NCI-H510A treated with DMSO at 0.1 percent for 48 hours (cell line): ENCODE measurements around the gene DLG2.
A peak's percentile ranks its signal among the peaks of the same experiment; 100 is the strongest.
"Not testable (repeated sequence)": the region's sequence is repeated elsewhere in the genome, so short reads cannot be mapped to it uniquely, and the experiment has no call there.

ENCODE experiments used
- DNase-seq: peaks from one replicate; lab custom pipeline; 2025; lab: John Stamatoyannopoulos, UW

The DLG2 gene

GRCh38 chr11:84901991-84902390, 725.2 kb downstream of the DLG2 start:
- no peak for DNase-seq

DNA sequence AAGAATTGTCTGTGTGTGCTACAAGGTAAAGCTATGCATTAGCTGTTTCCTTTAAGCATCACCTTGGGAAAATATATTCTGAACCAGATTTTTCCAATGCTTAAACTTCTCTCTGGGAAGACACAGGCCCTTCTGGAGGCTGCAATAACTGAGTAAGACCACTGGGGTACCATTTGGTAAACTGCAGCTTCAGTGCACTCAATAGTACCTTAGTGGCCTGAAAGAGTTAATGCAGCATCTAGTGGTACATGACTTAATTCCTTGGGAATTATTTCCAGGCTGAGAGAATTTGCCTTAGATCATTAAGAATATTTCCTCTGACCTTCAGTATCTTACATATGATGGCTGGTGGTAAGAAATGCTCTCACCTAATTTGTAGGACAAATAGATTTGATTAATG, 727.4 kb downstream of the DLG2 start:
- DNase-seq: no peak

DNA sequence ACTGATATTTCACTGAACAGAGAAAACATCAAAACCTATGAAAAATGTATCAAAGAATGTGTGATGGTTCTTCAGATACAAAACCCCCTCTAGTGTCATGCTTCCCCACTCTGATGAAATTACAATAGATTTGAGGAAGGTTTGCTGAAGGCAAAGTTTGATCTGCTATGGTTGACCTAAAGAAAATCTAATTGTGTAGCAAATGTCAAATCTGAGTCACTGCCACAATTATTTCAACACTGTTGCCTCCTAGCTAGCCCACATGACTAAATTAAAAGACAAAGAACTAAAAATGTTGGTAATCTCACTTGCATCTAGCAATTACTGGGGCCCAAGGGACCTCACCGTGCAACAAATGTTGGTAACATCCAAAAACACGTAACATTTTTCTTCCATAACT, 728.0 kb downstream of the DLG2 start:
- DNase-seq: no peak

- DNase-seq: no peak
Observed at GRCh38 chr11:84894666-84895065, 732.5 kb downstream of the DLG2 start.

DNA sequence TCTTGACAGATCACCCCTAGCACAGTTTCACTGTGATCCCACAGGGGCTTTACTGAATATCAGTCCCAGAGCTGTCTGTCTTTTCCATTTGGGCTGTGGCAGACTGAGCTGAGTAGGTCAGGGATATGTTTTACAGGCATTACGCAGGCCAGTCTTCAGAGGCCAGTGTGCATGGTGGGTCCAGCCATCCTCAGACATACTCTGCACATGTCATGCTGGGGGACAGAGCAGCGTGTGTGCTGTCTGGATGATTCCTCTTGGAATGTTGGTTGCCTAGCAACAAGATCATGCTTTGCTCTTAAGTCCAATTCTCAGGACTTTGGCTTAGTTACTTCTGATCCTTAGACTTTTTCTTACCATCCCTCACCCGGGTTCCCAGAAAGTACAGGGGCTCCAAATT, 736.5 kb downstream of the DLG2 start:
- no peak for DNase-seq

DNA sequence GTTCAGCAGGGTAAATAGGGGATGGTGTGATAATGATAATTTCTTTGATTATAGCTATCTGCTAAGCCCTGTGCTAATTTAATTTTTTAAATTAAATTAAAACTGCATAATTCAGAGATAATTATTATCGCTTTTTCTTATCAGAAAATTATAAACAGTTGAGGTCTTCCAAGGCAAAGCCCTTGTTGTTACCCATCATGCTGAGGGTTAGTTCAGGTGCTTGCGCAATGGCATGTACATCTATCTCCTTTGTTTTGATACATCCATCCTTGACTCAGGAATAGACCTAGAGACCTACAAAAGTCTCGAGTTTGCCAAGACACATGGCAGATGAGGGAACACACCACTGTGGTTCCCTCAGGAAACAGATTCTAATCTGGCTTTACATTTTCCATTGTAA, 737.6 kb downstream of the DLG2 start:
- no peak for DNase-seq

DNA sequence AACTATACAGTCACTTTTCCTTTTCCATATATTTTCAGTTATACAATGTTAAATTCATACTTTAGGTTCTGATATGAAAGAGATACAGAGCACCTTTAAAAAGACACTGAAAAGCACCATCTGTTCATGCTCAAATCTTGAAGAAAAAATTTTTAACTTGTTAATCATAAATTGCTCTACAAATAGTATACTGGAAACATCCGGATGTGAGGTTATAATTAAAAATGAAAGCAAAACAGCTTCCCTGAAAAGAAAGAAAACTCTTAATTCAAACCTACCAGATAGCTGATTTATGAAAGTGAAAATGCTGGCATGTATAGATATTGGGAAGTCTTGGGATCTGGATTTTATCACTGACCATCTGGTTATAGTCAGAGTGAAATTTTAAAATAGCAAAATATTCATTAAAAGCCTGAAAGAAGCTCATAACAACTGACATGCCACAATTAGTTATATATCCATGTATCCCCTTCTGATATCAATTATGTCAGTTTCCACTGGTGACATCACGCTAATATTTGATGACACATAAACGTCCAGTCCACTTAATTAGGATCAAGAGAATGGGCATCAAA, 740.0 kb downstream of the DLG2 start:
- DNase-seq: no peak

DNA sequence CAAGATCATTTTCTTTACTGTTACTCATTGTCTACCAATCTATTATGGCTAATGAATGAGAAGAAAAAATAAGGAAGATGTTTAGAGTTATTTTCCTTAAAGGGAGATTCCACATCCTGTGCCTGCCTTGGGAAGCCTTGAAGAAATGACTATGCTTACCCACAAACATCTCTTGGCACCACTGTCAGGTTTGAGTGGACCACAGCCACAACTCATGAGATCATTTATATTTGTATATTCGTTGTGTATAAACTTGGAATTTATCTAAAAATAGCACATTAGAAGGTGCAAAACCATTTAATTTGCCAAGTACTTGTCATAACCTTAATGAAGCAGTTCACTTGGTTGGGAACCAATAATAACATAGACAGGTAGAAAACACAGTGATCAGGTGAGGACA, 740.8 kb downstream of the DLG2 start:
- DNase-seq: no peak

DNA sequence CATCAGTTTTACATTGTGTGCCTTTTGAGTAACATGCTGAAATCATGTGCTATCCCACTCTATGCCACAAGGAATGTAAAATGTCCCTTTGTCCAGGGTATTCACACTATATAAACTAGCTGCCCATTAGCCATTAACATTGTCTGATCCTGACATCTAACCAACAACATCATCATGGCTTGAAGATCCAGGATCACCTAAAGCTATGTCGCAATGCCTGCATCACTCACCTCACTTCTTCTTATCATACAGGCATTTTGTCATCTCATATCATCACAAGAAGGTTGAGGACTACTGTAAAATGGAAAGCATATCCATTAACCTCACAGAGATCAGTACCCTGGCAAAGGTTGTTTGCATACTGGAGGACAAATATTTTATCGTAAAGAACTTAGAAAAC, 742.3 kb downstream of the DLG2 start:
- no peak for DNase-seq

GRCh38 chr11:84882056-84882455, 745.1 kb downstream of the DLG2 start:
- no peak for DNase-seq

- DNase-seq: no peak
Observed at GRCh38 chr11:84871116-84871515, 756.0 kb downstream of the DLG2 start.

DNA sequence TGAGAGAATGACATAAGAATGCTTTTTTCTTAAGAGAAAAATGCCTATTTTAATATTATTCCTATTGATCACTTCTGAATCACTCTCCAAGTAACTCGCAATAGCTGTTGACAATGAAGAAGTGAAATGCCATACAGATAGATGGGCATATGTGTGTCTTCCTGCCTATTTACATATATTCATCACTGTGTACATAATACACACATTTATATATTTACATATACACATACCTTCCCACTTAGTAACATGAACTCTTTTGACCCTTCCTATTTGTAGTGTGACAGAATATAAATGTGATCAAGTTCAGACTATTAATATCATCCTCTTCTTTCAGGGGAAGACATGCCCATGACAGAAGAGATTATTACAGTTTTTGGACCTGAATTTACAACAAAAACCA, 756.7 kb downstream of the DLG2 start:
- no peak for DNase-seq

- DNase-seq: peak; percentile 33
Observed at GRCh38 chr11:84866922-84867321, 760.2 kb downstream of the DLG2 start.

DNA sequence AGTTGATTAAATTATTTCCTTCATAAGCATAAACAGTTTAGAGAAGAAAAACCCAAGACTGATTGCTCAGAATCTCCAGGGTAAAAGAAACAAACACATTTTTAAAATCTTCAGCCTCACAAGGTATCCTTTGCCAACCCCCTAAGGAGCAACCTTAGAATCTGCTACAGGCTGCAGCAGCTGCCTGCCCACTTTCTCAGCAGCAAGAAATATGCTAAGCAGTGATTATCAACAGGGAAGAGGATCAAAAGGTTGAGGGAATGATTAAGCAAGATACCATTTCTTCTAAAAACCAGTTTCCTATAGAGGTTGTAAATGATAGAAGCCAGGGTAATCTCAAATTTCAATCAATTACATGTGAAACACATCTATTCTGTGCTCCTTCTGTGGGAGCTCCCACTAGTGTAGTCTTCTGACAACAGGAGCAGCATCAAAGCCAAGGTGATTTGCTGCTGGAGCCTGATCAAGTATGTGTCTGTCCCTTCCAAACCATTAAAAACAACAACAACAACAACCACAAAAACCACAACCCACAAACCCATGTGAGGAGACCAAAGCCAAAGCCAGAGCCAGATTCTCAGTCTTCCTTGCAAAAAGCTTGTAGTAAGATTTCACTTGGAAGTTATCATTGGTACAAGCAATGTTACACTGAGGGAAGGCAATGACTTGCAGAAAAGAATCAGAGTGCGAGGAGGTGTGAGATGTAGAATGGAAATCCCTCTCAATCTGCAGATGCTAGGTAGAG, 761.2 kb downstream of the DLG2 start:
- no peak for DNase-seq

- no peak for DNase-seq
Observed at GRCh38 chr11:84865257-84865656, 761.9 kb downstream of the DLG2 start.

GRCh38 chr11:84857746-84858145, 769.4 kb downstream of the DLG2 start:
- no peak for DNase-seq

DNA sequence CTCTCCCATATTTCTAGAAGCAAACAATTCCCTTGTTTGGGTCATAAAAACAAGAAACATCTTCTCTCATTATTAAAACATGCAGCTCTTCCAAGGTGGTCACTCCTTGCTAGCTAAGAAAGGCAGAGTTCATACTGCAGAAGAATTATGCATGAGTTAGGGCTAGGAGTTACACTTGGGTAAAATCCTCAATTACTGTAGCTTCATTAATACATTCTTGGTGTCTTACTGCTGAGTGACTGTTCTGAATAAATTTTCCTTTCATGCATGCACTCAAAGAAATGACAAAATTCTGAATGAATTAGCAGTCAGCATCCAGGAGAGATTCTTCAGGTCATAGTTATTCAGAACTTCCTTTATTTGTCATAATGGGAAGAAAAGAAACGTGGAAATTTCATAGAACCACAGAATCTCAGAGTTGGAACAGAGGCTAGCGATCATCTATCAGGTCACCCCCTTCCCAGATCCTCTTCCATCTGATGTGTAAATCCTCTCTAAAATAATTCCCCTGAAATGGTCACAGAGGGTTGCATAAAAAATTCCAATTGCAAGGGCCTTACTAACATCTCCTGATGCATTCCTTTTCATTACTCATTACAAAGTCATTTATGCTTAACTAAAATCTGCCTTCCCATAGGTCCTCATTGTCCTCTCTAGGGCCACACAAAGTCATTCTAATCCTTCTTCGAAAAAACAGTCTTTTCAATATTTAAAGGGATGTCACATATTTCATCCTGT, 771.5 kb downstream of the DLG2 start:
- DNase-seq: no peak

DNA sequence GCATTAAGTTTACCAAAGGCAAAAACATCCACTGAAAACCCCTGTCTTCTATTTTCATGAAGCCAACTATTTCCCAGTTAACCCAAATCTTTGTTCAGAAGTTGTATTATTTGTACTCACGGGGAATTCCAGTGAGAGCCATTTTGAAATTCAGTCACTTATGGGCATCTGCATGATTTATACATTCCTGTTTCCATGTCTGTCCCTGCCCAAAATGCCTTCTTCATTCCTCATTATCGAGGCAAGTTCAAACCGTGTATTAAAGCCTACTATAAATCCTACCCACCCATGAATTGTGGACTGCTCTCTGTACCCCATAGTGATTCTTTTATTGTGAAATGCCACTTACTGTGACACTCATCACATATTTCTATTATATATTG, 772.7 kb downstream of the DLG2 start:
- DNase-seq: no peak

- DNase-seq: no peak
Observed at GRCh38 chr11:84853841-84854497, 773.2 kb downstream of the DLG2 start.

GRCh38 chr11:84847842-84848241, 779.3 kb downstream of the DLG2 start:
- DNase-seq: no peak

GRCh38 chr11:84840201-84840600, 786.9 kb downstream of the DLG2 start:
- DNase-seq: not testable (repeated sequence)

GRCh38 chr11:84837402-84838069, 789.6 kb downstream of the DLG2 start:
- DNase-seq: no peak
